ENCODE measurements around the gene PRDM16. TPM values are rescaled to one million over a fixed set of nuclear protein-coding genes. Genes with fewer than 3 reads are reported as not detected.

The PRDM16 gene
- total RNA-seq, 4 donors from 2014 or later, result 0.26 to 7.7 (median 0.35) TPM; not detected in 1

GRCh38 chr1:3063379-3064295, 5.4 kb upstream of the PRDM16 start:
- Histone ChIP-seq H3K4me1 (peaks cover 0 to 16% of the 10 kb centered on the region in 2 donors), H3K4me3 (no peak overlapping the region), H3K9me3 (no peaks in the 10 kb centered on the region), H3K27me3 (peaks cover 28 to 64% of the 10 kb centered on the region in 2 donors), H3K36me3 (no peaks in the 10 kb centered on the region), H3K27ac (no peak overlapping the region)
- no peak for DNase-seq
- TF ChIP-seq POLR2A (IDR thresholded peaks at IDR 0.05) (no peak), CTCF (IDR thresholded peaks at IDR 0.05) (no peak)
- intact Hi-C loops (cut with DNase I; ENCODE audit: low total_unique reads), result no loop called here

GRCh38 chr1:3064296-3064850, 4.6 kb upstream of the PRDM16 start:
- DNase-seq, result no peak
- H3K27me3 ChIP-seq, result peaks cover 28 to 64% of the 10 kb centered on the region in 2 donors
- H3K4me1 ChIP-seq, result peaks cover 0 to 18% of the 10 kb centered on the region in 2 donors
- H3K36me3 ChIP-seq, result no peaks in the 10 kb centered on the region
- no peaks in the 10 kb centered on the region for H3K9me3 ChIP-seq
- intact Hi-C loops (cut with DNase I; ENCODE audit: low total_unique reads), result no loop called here
- H3K27ac ChIP-seq, result no peak overlapping the region
- no peak overlapping the region for H3K4me3 ChIP-seq
- TF ChIP-seq CTCF (IDR thresholded peaks at IDR 0.05) (no peak), POLR2A (IDR thresholded peaks at IDR 0.05) (no peak)

- TF ChIP-seq CTCF (IDR thresholded peaks at IDR 0.05), result no peak
- H3K27me3 ChIP-seq, result peaks cover 28 to 64% of the 10 kb centered on the region in 2 donors
- no peak for DNase-seq
- H3K4me3 ChIP-seq, result no peak overlapping the region
- no peaks in the 10 kb centered on the region for H3K36me3 ChIP-seq
- intact Hi-C loops (cut with DNase I; ENCODE audit: low total_unique reads), result no loop called here
- peaks cover 0 to 18% of the 10 kb centered on the region in 2 donors for H3K4me1 ChIP-seq
- no peak overlapping the region for H3K27ac ChIP-seq
- no peaks in the 10 kb centered on the region for H3K9me3 ChIP-seq
Observed at GRCh38 chr1:3064901-3065300, 4.1 kb upstream of the PRDM16 start.

GRCh38 chr1:3065396-3065795, 3.6 kb upstream of the PRDM16 start:
- Histone ChIP-seq H3K9me3 (no peaks in the 10 kb centered on the region), H3K4me1 (peaks cover 0 to 18% of the 10 kb centered on the region in 2 donors), H3K36me3 (no peaks in the 10 kb centered on the region), H3K4me3 (no peak overlapping the region), H3K27ac (no peak overlapping the region), H3K27me3 (peaks cover 28 to 64% of the 10 kb centered on the region in 2 donors)
- DNase-seq, result no peak
- no peak for TF ChIP-seq CTCF (IDR thresholded peaks at IDR 0.05)
- TF ChIP-seq POLR2A (IDR thresholded peaks at IDR 0.05), result no peak
- intact Hi-C loops (cut with DNase I; ENCODE audit: low total_unique reads), result no loop called here

- Histone ChIP-seq H3K27me3 (peaks cover 28 to 64% of the 10 kb centered on the region in 2 donors), H3K4me3 (no peak overlapping the region), H3K9me3 (no peaks in the 10 kb centered on the region), H3K4me1 (peaks cover 0 to 20% of the 10 kb centered on the region in 2 donors), H3K36me3 (no peaks in the 10 kb centered on the region), H3K27ac (no peak overlapping the region)
- intact Hi-C loops (cut with DNase I; ENCODE audit: low total_unique reads), result no loop called here
- TF ChIP-seq POLR2A (IDR thresholded peaks at IDR 0.05) (no peak), CTCF (IDR thresholded peaks at IDR 0.05) (no peak)
- no peak for DNase-seq
Observed at GRCh38 chr1:3065797-3066196, 3.2 kb upstream of the PRDM16 start.

Data from uterus (tissue), 4 donors.